ENCODE data around the gene PRSS48.
"Not testable (repeated sequence)": the region's sequence is repeated elsewhere in the genome, so short reads cannot be mapped to it uniquely, and the experiment has no call there.

Gene PRSS48

GRCh38 chr4:151266497-151266896 is 10.5 kb upstream of the PRSS48 start:
- DNase-seq: no peak

DNA sequence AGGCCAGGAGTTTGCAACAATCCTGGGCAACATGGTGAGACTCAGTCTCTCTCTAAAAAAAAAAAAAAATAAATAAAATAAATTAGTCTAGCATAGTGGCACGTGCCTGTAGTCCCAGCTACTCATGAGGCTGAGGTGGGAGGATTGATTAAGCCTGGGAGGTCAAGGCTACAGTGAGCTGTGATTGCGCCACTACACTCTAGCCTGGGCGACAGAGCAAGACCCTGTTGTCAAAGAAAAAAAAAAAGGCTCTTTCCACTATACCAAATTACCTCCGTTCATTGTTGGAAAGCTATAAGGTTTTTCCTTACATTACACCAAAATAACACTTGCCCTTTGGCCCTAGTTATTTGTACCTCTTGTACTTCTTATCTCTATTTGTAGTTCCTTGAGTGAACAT is 9.9 kb upstream of the PRSS48 start:
- DNase-seq: no peak

GRCh38 chr4:151267822-151268535 is 9.0 kb upstream of the PRSS48 start:
- no peak for DNase-seq

DNA sequence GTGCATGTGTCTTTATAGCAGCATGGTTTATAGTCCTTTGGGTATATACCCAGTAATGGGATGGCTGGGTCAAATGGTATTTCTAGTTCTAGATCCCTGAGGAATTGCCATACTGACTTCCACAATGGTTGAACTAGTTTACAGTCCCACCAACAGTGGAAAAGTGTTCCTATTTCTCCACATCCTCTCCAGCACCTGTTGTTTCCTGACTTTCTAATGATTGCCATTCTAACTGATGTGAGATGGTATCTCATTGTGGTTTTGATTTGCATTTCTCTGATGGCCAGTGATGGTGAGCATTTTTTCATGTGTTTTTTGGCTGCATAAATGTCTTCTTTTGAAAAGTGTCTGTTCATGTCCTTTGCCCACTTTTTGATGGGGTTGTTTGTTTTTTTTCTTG is 8.1 kb upstream of the PRSS48 start:
- not testable (repeated sequence) for DNase-seq

DNA sequence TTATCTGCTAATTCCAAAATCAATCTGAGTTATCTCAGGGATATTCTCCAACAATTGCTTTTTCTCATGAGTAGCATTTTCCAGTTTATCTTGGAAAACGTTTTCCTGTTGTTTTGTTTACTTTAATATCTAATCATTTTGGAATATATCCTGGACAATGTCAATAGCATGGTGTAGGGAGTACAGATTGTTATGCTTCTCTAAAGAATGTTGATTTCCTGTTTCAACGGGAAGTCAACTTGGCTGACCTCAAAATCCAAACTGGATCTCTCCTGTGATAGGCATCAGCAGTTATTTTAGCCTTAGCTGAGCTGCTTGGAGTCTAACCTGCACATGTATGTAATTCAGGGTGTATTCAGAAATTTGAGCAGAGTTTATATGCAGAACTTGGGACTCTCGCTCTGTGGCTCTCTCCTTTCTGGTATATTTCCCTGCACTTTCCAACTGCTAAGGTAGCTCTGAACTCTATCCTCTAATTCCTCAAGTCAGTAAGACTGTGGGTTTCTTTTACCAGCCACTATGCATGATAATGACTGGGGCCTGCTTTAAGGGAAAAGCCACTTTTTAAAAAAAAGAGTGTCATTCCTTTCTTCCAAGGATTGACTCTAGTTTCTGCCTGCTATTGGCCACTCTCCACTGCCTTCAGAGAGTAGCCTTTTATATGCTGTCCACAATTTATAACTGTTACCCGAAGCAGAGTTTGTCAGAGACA is 7.7 kb downstream of the PRSS48 start:
- no peak for DNase-seq

GRCh38 chr4:151287409-151287808 is 10.4 kb downstream of the PRSS48 start:
- no peak for DNase-seq

DNA sequence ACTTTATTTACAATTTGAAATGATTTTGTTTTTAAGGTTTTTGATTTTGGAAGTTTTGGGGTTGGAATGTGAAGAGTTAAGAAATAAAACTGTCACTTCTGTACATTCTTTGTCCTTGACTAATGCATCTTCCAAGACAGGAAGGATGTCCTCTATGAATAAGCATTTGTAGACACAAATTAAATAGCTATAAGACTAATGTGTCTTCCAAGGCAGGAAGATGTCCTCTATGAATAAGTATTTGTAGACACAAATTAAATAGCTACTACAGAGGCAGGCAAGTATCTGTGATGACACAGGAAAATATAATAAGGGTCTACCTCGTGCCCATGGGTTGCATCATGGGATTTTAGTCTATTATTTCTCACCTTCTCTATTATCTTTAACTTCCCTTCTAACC is 14.5 kb downstream of the PRSS48 start:
- DNase-seq: no peak

DNA sequence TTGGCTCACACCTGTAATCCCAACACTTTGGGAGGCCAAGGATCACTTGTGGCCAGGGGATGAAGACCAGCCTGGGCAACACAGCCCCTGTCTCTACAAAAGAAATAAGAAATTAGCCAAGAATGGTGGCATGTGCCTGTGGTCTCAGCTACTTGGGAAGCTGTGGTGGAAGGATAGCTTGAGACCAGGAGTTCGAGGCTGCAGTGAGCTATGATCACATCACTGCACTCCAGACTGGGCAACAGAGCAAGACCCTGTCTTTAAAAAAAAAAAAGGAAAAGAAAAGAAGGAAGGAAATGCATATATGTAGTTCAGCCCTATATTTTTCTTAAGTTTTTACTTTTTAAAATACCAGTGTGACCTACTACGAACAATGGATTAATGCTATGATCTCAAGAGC is 15.1 kb downstream of the PRSS48 start:
- DNase-seq: no peak

DNA sequence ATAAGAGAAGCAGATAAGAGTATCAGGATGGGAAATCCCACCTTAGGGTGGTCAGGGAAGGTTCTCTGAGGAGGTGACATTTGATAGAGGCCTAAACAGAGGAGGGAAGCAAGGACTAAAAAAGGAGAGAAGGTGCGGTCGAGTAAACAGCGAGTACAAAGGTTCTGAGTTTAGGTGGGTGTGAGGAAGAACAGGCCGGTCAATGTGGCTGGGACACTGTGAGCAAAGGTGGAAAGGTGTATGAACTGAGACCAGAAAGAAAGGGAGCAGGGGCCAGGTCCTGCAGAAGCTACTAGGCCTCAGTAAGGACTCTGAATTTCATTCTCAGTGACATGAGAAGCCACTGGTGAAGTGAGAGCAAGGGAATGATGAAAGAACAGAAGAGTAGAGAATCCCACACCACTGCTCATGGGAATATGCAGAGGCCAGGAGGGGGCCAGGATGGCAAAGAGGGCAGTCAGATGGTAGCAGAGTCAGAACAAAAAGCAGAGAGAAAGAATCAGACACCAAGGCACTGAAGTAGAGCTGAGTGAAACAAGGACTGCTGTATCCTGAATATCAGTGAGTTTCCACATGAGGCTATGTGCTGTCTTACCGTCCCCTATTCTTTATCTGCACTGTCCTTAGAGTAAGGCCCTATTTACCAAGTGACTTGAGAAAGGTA is 18.0 kb downstream of the PRSS48 start:
- DNase-seq: no peak

DNA sequence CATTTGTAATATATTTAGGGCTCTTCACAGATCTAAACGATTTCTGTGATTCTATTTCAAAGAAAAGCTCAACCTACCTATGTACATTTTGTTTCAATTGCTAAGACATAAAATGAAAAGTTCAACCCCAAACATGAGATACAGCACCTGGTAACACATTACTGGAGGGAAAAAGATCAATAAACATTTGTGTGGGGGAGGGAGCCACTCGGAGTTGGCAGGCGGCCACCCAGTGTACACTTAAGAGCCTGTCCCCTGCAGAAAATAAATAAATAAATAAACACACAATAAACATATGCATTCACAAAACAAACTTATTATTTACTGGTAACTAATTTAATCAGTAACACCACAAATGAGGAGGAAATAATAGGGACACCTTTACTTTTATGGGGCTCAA is 19.3 kb downstream of the PRSS48 start:
- DNase-seq: no peak

- no peak for DNase-seq
Measured at GRCh38 chr4:151297170-151297569, 20.2 kb downstream of the PRSS48 start.

DNA sequence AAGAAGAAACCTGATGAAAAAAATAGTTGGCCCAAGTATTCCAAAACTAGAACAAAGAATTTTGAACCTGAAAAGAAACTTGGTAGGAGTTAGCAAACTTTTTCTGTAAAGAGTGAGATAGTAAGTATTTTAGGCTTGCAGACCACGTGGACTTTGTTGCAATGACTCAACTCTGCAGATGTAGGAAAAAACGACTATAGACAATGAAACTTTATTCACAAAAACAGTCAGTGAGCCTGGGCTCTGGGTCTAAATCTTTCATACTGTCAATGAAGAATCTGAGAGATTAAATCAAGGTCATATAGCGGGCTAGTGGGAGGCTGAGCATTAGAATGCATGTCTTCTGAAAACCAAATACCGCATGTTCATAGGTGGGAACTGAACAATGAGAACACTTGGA is 25.5 kb downstream of the PRSS48 start:
- no peak for DNase-seq

GRCh38 chr4:151304226-151304625 is 27.3 kb downstream of the PRSS48 start:
- DNase-seq: no peak

GRCh38 chr4:151304755-151305154 is 27.8 kb downstream of the PRSS48 start:
- no peak for DNase-seq

DNA sequence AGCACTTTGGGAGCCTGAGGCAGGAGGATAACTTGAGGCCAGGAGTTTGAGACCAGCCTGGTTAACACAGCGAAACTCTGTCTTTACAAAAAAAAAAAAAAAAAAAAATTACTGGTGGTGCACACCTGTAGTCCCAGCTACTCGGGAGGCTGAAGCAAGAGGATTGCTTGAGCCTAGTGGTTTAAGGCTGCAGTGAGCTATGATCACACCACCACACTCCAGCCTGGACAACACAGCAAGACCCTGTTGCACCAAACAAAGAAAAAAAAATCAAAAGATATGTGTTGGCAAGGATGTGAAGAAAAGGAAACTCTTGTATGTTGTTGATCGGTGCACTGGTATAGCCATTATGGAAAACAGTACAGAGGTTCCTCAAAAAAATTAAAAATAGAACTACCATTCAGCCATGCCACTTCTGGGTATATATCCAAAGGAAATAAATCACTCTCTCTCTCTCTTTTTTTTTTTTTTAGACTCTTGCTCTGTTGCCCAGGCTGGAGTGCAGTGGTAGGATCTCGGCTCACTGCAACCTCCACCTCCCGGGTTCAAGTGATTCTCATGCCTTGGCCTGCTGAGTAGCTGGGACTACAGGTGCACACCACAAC is 33.3 kb downstream of the PRSS48 start:
- DNase-seq: no peak

- no peak for DNase-seq
Measured at GRCh38 chr4:151313306-151314009, 36.5 kb downstream of the PRSS48 start.

DNA sequence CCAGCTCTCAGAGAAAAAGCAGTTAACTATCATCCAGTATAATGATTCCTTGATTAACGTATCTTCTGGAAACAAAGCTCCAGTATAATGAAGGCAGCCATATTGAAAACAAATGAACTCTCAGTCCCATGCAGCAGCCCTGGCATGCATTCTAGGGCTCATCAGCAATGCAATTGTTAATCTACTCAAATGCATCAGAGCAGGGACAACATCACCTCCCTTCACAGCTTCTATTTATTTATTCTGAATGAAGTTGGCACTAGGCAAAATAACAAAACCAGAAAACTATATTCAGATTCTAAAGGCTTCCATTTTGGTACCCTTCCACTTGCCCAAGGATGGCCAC is 37.0 kb downstream of the PRSS48 start:
- no peak for DNase-seq

DNA sequence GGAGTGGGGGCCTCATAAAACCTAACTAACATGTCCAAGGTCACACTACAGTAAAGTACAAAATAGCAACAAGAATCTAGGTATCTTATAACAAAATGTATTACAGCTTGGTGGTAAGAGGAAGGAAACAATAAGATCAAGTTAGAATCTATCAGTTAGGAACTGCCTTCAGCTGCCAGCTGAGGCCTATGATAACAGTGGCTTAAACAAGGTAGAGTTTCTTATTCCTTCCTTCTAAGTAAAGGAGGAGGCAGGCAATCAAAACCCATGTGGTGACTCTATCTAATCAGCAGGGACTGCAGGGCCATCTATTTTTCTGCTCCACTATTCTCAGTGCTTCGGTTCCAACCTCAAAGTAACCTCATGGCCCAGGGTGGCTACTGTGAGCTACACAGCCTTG is 37.5 kb downstream of the PRSS48 start:
- no peak for DNase-seq

GRCh38 chr4:151315212-151315886 is 38.4 kb downstream of the PRSS48 start:
- DNase-seq: no peak

DNA sequence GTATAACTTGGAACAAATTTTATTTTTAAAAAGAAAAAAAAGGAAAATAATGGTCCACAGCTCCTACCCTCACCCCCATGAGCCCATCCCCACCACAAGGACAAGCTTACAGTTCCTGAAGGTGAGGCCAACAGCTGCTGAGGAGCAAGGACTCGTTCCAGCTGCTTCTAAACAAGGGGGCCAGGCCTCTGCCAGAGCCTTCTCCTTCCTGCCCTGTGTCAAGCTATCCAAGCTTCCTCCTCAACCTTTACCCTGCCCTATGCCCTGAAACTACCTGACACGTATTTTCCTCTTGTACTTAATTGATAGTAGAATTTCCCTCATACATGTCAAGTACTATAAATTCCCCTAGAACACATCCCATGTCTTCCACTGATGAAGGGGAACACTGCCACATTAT is 39.7 kb downstream of the PRSS48 start:
- no peak for DNase-seq

GRCh38 chr4:151318307-151319006 is 41.5 kb downstream of the PRSS48 start:
- no peak for DNase-seq

DNA sequence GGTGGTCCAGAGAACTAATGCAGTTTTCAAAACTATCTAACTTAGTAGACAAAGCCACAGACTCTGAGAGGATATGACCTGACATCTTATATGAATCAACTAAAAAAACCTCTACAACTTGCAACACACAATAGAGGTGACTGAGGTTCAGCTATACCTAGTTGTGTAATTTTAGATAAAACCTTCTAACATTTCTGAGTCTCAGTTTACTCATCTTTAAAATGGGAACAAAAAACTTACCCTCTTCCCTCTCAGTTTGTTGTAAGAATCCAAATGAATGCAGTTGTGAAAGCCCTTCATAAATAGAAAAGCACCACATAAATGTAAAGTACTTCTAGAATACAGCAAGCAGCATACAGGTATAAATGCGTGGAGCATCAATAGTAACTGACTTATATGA is 42.5 kb downstream of the PRSS48 start:
- DNase-seq: no peak

Measured in NCI-H2081 treated with DMSO at 0.1 percent for 48 hours (cell line).